ENCODE results near the gene ANK3. TPM values are rescaled to one million over a fixed set of nuclear protein-coding genes. Genes with fewer than 3 reads are reported as not detected.

ANK3 gene
- total RNA-seq, 1 experiment from 2014 or later = 15.3 TPM

DNA sequence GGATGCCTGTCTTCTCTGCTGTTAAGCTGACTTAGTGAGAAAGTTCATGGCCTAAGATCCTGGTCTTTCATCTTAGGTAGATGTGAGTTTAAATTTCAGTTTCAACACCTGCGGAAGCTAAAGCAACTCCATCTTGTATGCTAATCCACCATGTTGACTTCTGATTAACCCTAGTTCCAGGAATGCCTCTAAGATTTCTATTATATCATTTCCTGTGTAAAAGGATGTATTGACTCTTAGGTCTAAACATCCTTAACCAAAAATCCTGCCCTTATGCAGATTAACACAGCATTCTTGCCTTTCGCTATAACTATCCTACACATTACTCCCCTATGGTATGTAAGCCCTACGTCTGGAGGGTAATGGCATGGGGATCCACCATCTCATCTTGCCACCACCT lies 388.9 kb downstream of the ANK3 start:
- no peaks in the 10 kb centered on the region for H3K36me3 ChIP-seq (ENCODE audit: control insufficient read depth in 1 of 2, insufficient read depth in 2 of 2, low read length in 2 of 2)
- CTCF ChIA-PET = no interaction called here
- intact Hi-C loops (cut with micrococcal nuclease) = no loop called here
- DNase-seq (ENCODE audit: low read depth, low spot score) = no peak
- H3K4me2 ChIP-seq (ENCODE audit: low read length) = no peak overlapping the region
- no peak for ATAC-seq
- no peak for TF ChIP-seq CEBPB (IDR thresholded peaks at IDR 0.05; ENCODE audit: low read depth)
- TF ChIP-seq SP1 (IDR thresholded peaks at IDR 0.05; ENCODE audit: low read depth) = no peak
- TF ChIP-seq EZH2 (IDR thresholded peaks at IDR 0.05) = no peak
- TF ChIP-seq EZH2phosphoT487 (IDR thresholded peaks at IDR 0.05; ENCODE audit: borderline replicate concordance) = no peak
- TF ChIP-seq POLR2AphosphoS5 (IDR thresholded peaks at IDR 0.05; ENCODE audit: low read depth, low read length) = no peak
- no peak for TF ChIP-seq FOSL1 (IDR thresholded peaks at IDR 0.05; ENCODE audit: low read depth)
- TF ChIP-seq, protein P1, sequence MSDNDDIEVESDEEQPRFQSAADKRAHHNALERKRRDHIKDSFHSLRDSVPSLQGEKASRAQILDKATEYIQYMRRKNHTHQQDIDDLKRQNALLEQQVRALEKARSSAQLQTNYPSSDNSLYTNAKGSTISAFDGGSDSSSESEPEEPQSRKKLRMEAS (IDR thresholded peaks at IDR 0.05) = no peak
- TF ChIP-seq, protein P2, sequence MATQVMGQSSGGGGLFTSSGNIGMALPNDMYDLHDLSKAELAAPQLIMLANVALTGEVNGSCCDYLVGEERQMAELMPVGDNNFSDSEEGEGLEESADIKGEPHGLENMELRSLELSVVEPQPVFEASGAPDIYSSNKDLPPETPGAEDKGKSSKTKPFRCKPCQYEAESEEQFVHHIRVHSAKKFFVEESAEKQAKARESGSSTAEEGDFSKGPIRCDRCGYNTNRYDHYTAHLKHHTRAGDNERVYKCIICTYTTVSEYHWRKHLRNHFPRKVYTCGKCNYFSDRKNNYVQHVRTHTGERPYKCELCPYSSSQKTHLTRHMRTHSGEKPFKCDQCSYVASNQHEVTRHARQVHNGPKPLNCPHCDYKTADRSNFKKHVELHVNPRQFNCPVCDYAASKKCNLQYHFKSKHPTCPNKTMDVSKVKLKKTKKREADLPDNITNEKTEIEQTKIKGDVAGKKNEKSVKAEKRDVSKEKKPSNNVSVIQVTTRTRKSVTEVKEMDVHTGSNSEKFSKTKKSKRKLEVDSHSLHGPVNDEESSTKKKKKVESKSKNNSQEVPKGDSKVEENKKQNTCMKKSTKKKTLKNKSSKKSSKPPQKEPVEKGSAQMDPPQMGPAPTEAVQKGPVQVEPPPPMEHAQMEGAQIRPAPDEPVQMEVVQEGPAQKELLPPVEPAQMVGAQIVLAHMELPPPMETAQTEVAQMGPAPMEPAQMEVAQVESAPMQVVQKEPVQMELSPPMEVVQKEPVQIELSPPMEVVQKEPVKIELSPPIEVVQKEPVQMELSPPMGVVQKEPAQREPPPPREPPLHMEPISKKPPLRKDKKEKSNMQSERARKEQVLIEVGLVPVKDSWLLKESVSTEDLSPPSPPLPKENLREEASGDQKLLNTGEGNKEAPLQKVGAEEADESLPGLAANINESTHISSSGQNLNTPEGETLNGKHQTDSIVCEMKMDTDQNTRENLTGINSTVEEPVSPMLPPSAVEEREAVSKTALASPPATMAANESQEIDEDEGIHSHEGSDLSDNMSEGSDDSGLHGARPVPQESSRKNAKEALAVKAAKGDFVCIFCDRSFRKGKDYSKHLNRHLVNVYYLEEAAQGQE (IDR thresholded peaks at IDR 0.05; ENCODE audit: low read depth) = no peak
- no peak for TF ChIP-seq JUND (IDR thresholded peaks at IDR 0.05)
- TF ChIP-seq SRF (IDR thresholded peaks at IDR 0.05; ENCODE audit: low read depth) = no peak
- no peak for TF ChIP-seq RAD21 (IDR thresholded peaks at IDR 0.05; ENCODE audit: low read depth)
- TF ChIP-seq, protein P3, sequence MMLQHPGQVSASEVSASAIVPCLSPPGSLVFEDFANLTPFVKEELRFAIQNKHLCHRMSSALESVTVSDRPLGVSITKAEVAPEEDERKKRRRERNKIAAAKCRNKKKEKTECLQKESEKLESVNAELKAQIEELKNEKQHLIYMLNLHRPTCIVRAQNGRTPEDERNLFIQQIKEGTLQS (IDR thresholded peaks at IDR 0.05) = no peak
- no peak for TF ChIP-seq SIN3A (IDR thresholded peaks at IDR 0.05; ENCODE audit: low read depth)
- no peak for TF ChIP-seq ZNF274 (IDR thresholded peaks at IDR 0.05; ENCODE audit: low read depth, low read length)
- no peak for TF ChIP-seq YY1 (IDR thresholded peaks at IDR 0.05; ENCODE audit: extremely low read depth, insufficient replicate concordance, low read depth, low read length)
- no peak for TF ChIP-seq CBX3 (IDR thresholded peaks at IDR 0.05; ENCODE audit: low read depth)
- no peak for TF ChIP-seq ELF1 (IDR thresholded peaks at IDR 0.05; ENCODE audit: borderline replicate concordance, low read depth)
- no peak for TF ChIP-seq TCF7L2 (IDR thresholded peaks at IDR 0.05; ENCODE audit: borderline replicate concordance, extremely low read depth, insufficient read depth, insufficient read length)
- H3K9me2 ChIP-seq (ENCODE audit: insufficient read depth) = no peaks in the 10 kb centered on the region
- no peak overlapping the region for H3K9ac ChIP-seq (ENCODE audit: low read length)
- no peaks in the 10 kb centered on the region for H4K20me1 ChIP-seq (ENCODE audit: insufficient read depth)
- no TSS peak for BruUV-seq (replicated peaks)
- no peak overlapping the region for H2AFZ ChIP-seq (ENCODE audit: low read depth, low read length, poor library complexity, severe bottlenecking)
- RAD21 ChIA-PET (ENCODE audit: low non-redundant PET in 1 of 2, low total read pairs in 2 of 2, uncharacterized antibody in 2 of 2, unreplicated experiment in 2 of 2) = no interaction called here
- no peaks in the 10 kb centered on the region for H3K79me2 ChIP-seq (ENCODE audit: insufficient read depth, low read length)
- no peaks in the 10 kb centered on the region for H3K4me1 ChIP-seq (ENCODE audit: control insufficient read depth in 1 of 2, insufficient read depth in 2 of 2, low read length in 2 of 2)
- H3K27ac ChIP-seq (ENCODE audit: low read depth, low read length) = no peak overlapping the region
- no peak overlapping the region for H3K4me3 ChIP-seq (replicated peaks in 1 of 2; ENCODE audit: low read depth in 1 of 2, low read length in 2 of 2)
- H3K27me3 ChIP-seq (ENCODE audit: insufficient read depth, low read length) = no peaks in the 10 kb centered on the region
- POLR2A ChIA-PET = no interaction called here
- peaks cover 0 to 5% of the 10 kb centered on the region in 2 experiments; a peak in 1 of 4 replicates for H3K9me3 ChIP-seq (ENCODE audit: control insufficient read depth in 1 of 2, insufficient read depth in 1 of 2, low read depth in 1 of 2, low read length in 2 of 2)
